ENCODE results near the gene HSBP1.
A peak's percentile ranks its signal among the peaks of the same experiment; 100 is the strongest.

HSBP1 gene

GRCh38 chr16:83804366-83804765 lies 3.4 kb upstream of the HSBP1 start:
- DNase-seq (ENCODE audit: low spot score): no peak

GRCh38 chr16:83806036-83806435 lies 1.7 kb upstream of the HSBP1 start:
- DNase-seq (ENCODE audit: low spot score): no peak

- DNase-seq (ENCODE audit: low spot score): no peak
These were observed 1.0 kb upstream of the HSBP1 start for GRCh38 chr16:83806731-83807130.

GRCh38 chr16:83807327-83807709 lies 460 bp upstream of the HSBP1 start:
- no peak for DNase-seq (ENCODE audit: low spot score)

- peak; percentile 25 for DNase-seq (ENCODE audit: low spot score)
These were observed 816 bp downstream of the HSBP1 start for GRCh38 chr16:83808573-83809014.

GRCh38 chr16:83809092-83809491 lies 1.3 kb downstream of the HSBP1 start:
- no peak for DNase-seq (ENCODE audit: low spot score)

GRCh38 chr16:83810901-83811300 lies 3.1 kb downstream of the HSBP1 start:
- no peak for DNase-seq (ENCODE audit: low spot score)

- DNase-seq (ENCODE audit: low spot score): peak; percentile 67
These were observed 6.3 kb downstream of the HSBP1 start for GRCh38 chr16:83813823-83814658.

GRCh38 chr16:83814659-83814985 lies 6.8 kb downstream of the HSBP1 start:
- no peak for DNase-seq (ENCODE audit: low spot score)

GRCh38 chr16:83817022-83817421 lies 9.2 kb downstream of the HSBP1 start:
- no peak for DNase-seq (ENCODE audit: low spot score)

- DNase-seq (ENCODE audit: low spot score): peak; percentile 22
These were observed 10.5 kb downstream of the HSBP1 start for GRCh38 chr16:83818276-83818675.

GRCh38 chr16:83819361-83819760 lies 11.6 kb downstream of the HSBP1 start:
- DNase-seq (ENCODE audit: low spot score): peak; percentile 39

- peak; percentile 85 for DNase-seq (ENCODE audit: low spot score)
These were observed 18.6 kb downstream of the HSBP1 start for GRCh38 chr16:83826146-83826913.

- DNase-seq (ENCODE audit: low spot score): no peak
These were observed 22.5 kb downstream of the HSBP1 start for GRCh38 chr16:83830091-83830768.

- DNase-seq (ENCODE audit: low spot score): no peak
These were observed 23.1 kb downstream of the HSBP1 start for GRCh38 chr16:83830769-83831455.

GRCh38 chr16:83831456-83831987 lies 23.7 kb downstream of the HSBP1 start:
- no peak for DNase-seq (ENCODE audit: low spot score)

- no peak for DNase-seq (ENCODE audit: low spot score)
These were observed 26.1 kb downstream of the HSBP1 start for GRCh38 chr16:83833921-83834320.

GRCh38 chr16:83835586-83836566 lies 28.1 kb downstream of the HSBP1 start:
- peak; percentile 44 for DNase-seq (ENCODE audit: low spot score)

GRCh38 chr16:83837566-83837965 lies 29.8 kb downstream of the HSBP1 start:
- no peak for DNase-seq (ENCODE audit: low spot score)

- no peak for DNase-seq (ENCODE audit: low spot score)
These were observed 30.4 kb downstream of the HSBP1 start for GRCh38 chr16:83838151-83838550.

- no peak for DNase-seq (ENCODE audit: low spot score)
These were observed 31.8 kb downstream of the HSBP1 start for GRCh38 chr16:83839561-83839960.

Data from kidney tubule cell (primary cell).